IPS DF 4.7 (cell line): ENCODE results near the gene ESRRB.

Source experiments
- DNase-seq: peaks from one replicate; pipeline ENCODE4 v3.0.0-alpha.2; 2013; ENCODE audit warnings: low spot score; ENCODE audit errors: extremely low read depth

The ESRRB gene

GRCh38 chr14:76450476-76450875 lies 74.5 kb downstream of the ESRRB start:
- DNase-seq: no peak

GRCh38 chr14:76456200-76456599 lies 80.3 kb downstream of the ESRRB start:
- DNase-seq: peak; percentile 33

- no peak for DNase-seq
Measured at GRCh38 chr14:76456891-76457586, 81.1 kb downstream of the ESRRB start.

GRCh38 chr14:76457841-76458240 lies 81.9 kb downstream of the ESRRB start:
- DNase-seq: no peak

- no peak for DNase-seq
Measured at GRCh38 chr14:76461886-76462285, 85.9 kb downstream of the ESRRB start.

GRCh38 chr14:76462330-76462729 lies 86.4 kb downstream of the ESRRB start:
- no peak for DNase-seq

- no peak for DNase-seq
Measured at GRCh38 chr14:76463105-76463504, 87.2 kb downstream of the ESRRB start.

- DNase-seq: no peak
Measured at GRCh38 chr14:76464856-76465255, 88.9 kb downstream of the ESRRB start.

GRCh38 chr14:76465664-76466063 lies 89.7 kb downstream of the ESRRB start:
- DNase-seq: no peak

GRCh38 chr14:76467711-76468155 lies 91.8 kb downstream of the ESRRB start:
- DNase-seq: no peak

GRCh38 chr14:76472199-76472723 lies 96.3 kb downstream of the ESRRB start:
- no peak for DNase-seq

- no peak for DNase-seq
Measured at GRCh38 chr14:76473481-76474263, 97.7 kb downstream of the ESRRB start.

GRCh38 chr14:76480426-76480825 lies 104.5 kb downstream of the ESRRB start:
- DNase-seq: no peak

- DNase-seq: no peak
Measured at GRCh38 chr14:76484355-76484754, 108.4 kb downstream of the ESRRB start.

- DNase-seq: no peak
Measured at GRCh38 chr14:76486251-76486743, 110.4 kb downstream of the ESRRB start.

GRCh38 chr14:76488551-76488950 lies 112.6 kb downstream of the ESRRB start:
- no peak for DNase-seq

- no peak for DNase-seq
Measured at GRCh38 chr14:76489667-76490066, 113.7 kb downstream of the ESRRB start.

- DNase-seq: no peak
Measured at GRCh38 chr14:76490111-76490510, 114.2 kb downstream of the ESRRB start.

- no peak for DNase-seq
Measured at GRCh38 chr14:76490735-76491134, 114.8 kb downstream of the ESRRB start.

GRCh38 chr14:76491172-76491930 lies 115.4 kb downstream of the ESRRB start:
- no peak for DNase-seq

- DNase-seq: no peak
Measured at GRCh38 chr14:76495983-76496382, 120.0 kb downstream of the ESRRB start.

GRCh38 chr14:76496595-76496994 lies 120.7 kb downstream of the ESRRB start:
- no peak for DNase-seq
